Astrocyte of the hippocampus (primary cell): ENCODE data around the gene FGD6.

Experiments
- DNase-seq: peaks from one replicate; pipeline ENCODE4 v3.0.0; 2011; ENCODE audit warnings: low read depth, low spot score

Gene FGD6

DNA sequence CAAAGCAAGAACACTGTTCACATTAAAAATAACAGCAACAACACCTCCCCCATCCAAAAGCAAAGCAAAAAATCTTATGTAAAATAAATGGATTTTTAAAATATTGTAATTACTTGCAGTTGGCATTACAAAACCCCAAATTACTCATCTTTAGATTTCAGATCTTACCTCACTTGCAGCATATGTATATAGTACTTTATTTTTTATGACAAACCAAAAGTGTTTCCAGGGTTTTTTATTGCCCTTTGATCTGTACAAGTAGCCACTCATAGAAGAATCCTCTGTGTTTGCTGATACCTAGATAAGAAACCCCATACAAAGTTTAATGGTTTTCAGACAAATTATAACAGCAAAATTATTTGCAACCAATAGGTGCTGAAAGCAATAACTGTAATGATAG, 131.7 kb downstream of the FGD6 start:
- DNase-seq, result no peak

GRCh38 chr12:95083938-95084337, 133.3 kb downstream of the FGD6 start:
- DNase-seq, result peak; percentile 51

DNA sequence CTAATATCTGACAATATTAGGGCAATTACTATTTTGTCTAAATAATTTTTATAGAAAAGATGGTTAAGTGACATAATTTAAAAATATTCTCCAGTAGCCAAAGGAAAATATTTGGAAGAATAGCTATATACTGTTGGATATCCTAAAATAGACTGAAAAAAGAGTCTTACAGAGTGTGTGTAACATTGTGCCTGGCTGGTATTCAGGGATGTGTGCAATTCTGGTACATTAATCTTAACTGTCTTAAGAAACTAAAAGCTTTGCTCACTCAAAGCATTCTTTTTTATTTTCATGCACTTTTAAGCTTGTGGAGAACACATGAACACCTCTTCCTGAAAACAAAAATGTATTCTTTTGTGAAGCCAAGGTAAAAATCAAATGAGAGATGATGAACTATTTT, 133.8 kb downstream of the FGD6 start:
- no peak for DNase-seq

DNA sequence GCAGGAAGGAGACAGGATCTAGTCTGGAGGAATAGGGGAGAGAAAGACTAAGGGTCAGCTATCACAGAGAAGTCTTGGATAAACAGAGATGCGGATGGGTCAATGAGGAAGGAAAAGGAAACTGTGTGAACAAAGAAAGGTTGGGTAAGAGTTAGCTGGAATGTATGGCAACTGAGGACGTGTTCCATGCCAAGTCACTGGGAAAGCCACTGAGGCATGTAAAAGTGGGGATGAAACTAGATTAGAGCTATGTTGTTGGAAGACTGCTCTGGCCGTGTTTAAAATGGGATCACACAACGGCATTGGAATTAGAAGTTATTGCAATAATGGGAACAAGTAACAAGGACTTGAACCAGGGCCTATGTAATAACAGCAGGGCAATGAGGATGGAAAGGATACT, 139.9 kb downstream of the FGD6 start:
- DNase-seq, result peak; percentile 43

GRCh38 chr12:95074766-95075165, 142.5 kb downstream of the FGD6 start:
- peak; percentile 78 for DNase-seq

GRCh38 chr12:95073698-95074520, 143.4 kb downstream of the FGD6 start:
- no peak for DNase-seq

DNA sequence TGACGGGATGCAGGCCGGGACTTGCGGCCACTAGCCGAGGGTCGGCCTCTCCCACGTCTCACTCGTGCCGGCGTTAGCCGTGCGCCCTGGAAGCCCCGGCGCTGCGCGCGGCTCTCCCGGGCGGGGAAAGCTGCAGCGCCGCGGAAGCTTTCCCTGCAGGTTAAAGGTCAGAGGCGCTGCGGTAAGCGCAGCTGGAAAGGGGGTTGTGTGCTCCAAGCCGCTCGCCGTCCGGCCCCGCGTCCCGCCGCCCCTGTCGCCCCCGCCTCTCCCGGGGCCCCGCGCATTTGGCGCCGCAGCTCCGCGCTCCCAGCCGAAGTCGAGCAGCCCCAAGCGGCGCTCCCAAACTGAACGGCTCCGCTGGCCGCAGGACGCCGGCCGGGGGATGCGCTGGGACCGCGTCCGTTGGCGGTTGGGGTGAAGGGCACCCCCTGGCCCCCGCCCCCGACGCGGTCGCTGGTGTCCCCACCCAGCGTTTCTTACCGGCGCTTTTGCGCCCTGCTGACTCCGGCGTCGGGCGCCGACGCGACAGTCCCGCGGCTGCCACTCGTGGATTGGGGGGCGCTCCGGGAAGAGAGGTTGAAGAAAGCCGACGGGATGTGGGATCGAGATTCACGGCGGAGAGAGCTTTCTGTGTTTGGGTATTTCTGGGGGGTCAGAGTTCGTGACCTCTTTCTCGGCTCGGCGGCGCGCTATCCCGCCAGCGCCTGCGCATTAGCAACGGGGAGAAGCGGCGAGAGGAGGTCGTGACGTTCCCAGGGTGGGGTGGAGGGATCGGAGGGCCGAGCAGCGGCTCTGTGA, 144.2 kb downstream of the FGD6 start, which contains the start of gene NR2C1:
TSS of gene NR2C1 (minus strand) at position 719 of the 798 bp plus-strand sequence. CDS start 6,234 bp downstream, outside the sequence.
- peak; percentile 96 for DNase-seq

DNA sequence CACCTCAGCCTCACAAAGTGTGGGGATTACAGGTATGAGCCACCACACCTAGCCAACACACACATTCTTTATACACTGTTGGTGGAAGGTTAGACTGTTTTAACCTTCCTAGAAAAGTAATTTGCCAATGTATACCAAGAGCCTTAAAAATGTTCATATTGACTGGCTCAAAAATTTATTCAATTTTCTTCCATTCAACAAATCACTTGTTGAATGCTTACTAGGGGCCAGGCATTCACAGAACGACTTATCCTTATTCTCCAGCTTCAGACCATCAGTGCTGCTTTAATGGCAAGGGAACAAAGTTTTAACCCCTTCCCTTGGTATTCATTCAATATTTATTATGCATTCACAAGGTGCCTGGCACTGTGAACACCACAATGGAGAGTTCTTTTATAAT, 146.9 kb downstream of the FGD6 start:
- DNase-seq, result no peak

DNA sequence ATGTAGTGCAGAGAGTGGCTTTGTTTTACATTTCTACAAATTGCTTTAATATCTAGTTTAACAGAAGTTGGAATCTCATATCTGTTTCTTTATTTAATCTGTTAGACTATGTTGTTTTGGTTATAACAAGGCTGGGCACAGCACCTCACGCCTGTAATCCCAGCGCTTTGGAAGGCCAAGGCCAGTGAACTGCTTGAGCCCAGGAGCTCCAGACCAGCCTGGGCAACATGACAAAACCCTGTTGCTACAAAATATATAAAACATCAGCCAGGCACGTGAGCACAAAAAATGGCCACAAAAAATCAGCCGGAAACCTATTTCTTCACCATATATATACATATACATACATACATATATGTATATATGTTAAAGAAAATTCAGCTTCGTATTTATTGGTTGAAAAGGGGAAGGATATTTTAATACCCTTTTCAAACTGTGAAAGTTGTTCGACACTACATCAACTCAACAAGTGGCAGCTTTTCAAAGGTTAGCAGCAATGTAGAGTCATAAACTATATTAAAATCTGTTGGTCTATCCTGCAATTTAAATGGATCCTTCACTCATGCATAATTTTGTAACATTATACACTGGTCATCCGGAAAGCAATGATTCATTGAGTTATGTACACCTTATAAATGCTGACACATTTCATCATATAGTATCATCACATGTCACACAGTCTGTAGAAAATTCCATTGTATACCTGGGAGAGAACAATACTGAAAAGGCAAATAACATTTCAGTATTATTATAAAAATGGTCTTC, 151.0 kb downstream of the FGD6 start:
- DNase-seq, result no peak

- no peak for DNase-seq
These were observed 156.3 kb downstream of the FGD6 start for GRCh38 chr12:95060951-95061350.

GRCh38 chr12:95059984-95060383, 157.3 kb downstream of the FGD6 start:
- no peak for DNase-seq

- DNase-seq, result peak; percentile 67
These were observed 159.8 kb downstream of the FGD6 start for GRCh38 chr12:95057424-95057823.

DNA sequence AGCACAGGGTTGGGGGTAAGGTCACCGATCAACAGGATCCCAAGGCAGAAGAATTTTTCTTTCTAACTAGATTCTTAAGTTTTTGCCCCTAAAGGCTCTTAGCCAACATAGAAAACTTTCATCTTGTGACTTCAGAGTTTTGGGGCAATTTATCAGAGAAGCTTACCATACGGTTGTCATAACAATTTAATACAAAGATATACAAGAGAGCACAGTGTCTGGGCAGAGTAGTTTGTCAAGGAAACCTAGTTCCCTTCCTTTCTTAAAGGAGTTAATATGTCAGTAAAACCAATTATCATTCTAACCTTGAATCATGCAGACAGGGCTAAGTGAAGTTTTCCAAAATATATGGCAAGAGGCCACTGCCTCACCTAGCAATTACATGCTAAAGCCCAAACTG, 162.2 kb downstream of the FGD6 start:
- no peak for DNase-seq

DNA sequence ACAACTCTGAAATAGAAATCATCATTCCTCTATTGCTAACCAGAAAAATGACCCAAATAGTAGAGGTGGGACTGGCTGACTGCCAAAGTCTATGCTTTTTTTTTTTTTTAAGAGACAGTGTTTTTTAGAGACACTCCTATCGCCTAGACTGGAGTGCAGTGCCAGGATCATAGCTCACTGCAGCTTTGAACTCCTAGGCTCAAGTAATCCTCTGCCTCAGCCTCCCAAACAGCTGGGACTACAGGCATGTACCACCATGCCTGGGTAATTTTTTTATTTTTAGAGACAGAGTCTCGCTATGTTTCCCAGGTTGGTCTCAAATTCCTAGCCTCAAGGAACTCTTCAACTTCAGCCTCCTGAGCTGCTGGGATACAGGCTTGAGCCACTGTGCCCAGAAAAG, 163.1 kb downstream of the FGD6 start:
- no peak for DNase-seq

- DNase-seq, result peak; percentile 11
These were observed 166.0 kb downstream of the FGD6 start for GRCh38 chr12:95051241-95051640.

DNA sequence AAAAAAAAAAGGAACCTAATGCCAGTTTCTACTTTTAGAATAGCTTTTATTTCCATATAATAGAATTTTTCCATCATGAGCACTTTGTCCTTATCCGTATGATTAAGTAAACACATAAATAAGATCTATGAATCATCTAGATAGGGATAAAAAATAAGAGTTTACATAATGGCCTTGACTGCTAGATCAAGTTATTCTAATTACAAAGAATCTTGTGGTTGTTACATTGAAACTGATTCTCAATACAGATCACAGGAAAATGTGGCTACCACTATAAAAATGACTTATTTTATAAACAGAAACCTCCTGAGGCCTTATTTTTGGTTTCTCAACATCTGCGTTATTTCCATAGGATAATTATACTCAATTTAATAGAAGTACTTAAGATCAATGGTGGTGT, 179.4 kb downstream of the FGD6 start:
- no peak for DNase-seq

GRCh38 chr12:95034750-95035149, 182.5 kb downstream of the FGD6 start:
- DNase-seq, result no peak
